RWPE2 (cell line): ENCODE data around the gene PTGER4.

Experiments
- ATAC-seq: fragments of 200-7000 bp; cut with Tn5 transposase; 3 replicates; pipeline ENCODE4 v1.9.1; 2021; ENCODE audit warnings: low read depth
- DNase-seq: peaks from one replicate; pipeline ENCODE4 v3.0.0-alpha.2; 2020; ENCODE audit warnings: low spot score
- H3K27ac ChIP-seq: fragments of 450-650 bp; 2 replicates; pipeline ENCODE4 v1.5.1; 2017; ENCODE audit warnings: mild to moderate bottlenecking; ENCODE audit not compliant: poor library complexity, severe bottlenecking
- H3K27me3 ChIP-seq: fragments of 250-450 bp; sonication (Bioruptor Pico); 2 replicates; pipeline ENCODE4 v1.5.1; 2021; ENCODE audit warnings: mild to moderate bottlenecking, moderate library complexity; ENCODE audit not compliant: insufficient read depth, poor library complexity, severe bottlenecking
- H3K36me3 ChIP-seq: fragments of 250-450 bp; sonication (Bioruptor Pico); 2 replicates; pipeline ENCODE4 v1.5.1; 2020; ENCODE audit warnings: low read depth, mild to moderate bottlenecking, moderate library complexity
- H3K4me1 ChIP-seq: fragments of 250-450 bp; sonication (Bioruptor Pico); 2 replicates; pipeline ENCODE4 v1.5.1; 2021; ENCODE audit warnings: mild to moderate bottlenecking, moderate library complexity; ENCODE audit not compliant: insufficient read depth, poor library complexity, severe bottlenecking
- H3K4me3 ChIP-seq: fragments of 250-450 bp; sonication (Bioruptor Pico); 2 replicates; pipeline ENCODE4 v1.5.1; 2021; ENCODE audit warnings: mild to moderate bottlenecking, moderate library complexity; ENCODE audit not compliant: severe bottlenecking
- H3K9me3 ChIP-seq: fragments of 250-450 bp; sonication (Bioruptor Pico); 2 replicates; pipeline ENCODE4 v1.5.1; 2021; ENCODE audit warnings: mild to moderate bottlenecking, moderate library complexity; ENCODE audit not compliant: severe bottlenecking
- CTCF ChIP-seq: fragments of 450-650 bp; IDR thresholded peaks from one replicate; pipeline ENCODE4 v1.5.1; 2017; ENCODE audit warnings: mild to moderate bottlenecking, moderate library complexity; ENCODE audit not compliant: poor library complexity, severe bottlenecking

PTGER4 gene

GRCh38 chr5:40676613-40677343 is 2.9 kb upstream of the PTGER4 start:
- Histone ChIP-seq H3K4me3 (no peak overlapping the region), H3K27ac (peak overlapping the region; percentile 94), H3K9me3 (no peaks in the 10 kb centered on the region), H3K36me3 (peaks cover 8% of the 10 kb centered on the region), H3K27me3 (no peaks in the 10 kb centered on the region), H3K4me1 (peaks cover 28% of the 10 kb centered on the region)
- ATAC-seq (peak; percentile 32), DNase-seq (peak; percentile 90)
- TF ChIP-seq CTCF: peak; percentile 12

- TF ChIP-seq CTCF: no peak
- peak overlapping the region; percentile 94 for H3K27ac ChIP-seq
These were observed 2.3 kb upstream of the PTGER4 start for GRCh38 chr5:40677456-40677855.

GRCh38 chr5:40678026-40678425 is 1.7 kb upstream of the PTGER4 start:
- peaks cover 30% of the 10 kb centered on the region for H3K4me1 ChIP-seq
- TF ChIP-seq CTCF: no peak
- H3K27ac ChIP-seq: peak overlapping the region; percentile 94
- ATAC-seq: no peak
- no peak for DNase-seq
- H3K4me3 ChIP-seq: peak overlapping the region; percentile 36
- no peaks in the 10 kb centered on the region for H3K9me3 ChIP-seq
- H3K36me3 ChIP-seq: peaks cover 20% of the 10 kb centered on the region
- H3K27me3 ChIP-seq: no peaks in the 10 kb centered on the region

More at GRCh38 chr5:40677456-40677855, 2.3 kb upstream of the PTGER4 start:
- peaks cover 14% of the 10 kb centered on the region for H3K36me3 ChIP-seq
- ATAC-seq (no peak), DNase-seq (no peak)
- peaks cover 28% of the 10 kb centered on the region for H3K4me1 ChIP-seq
- H3K9me3 ChIP-seq: no peaks in the 10 kb centered on the region
- peak overlapping the region; percentile 36 for H3K4me3 ChIP-seq
- H3K27me3 ChIP-seq: no peaks in the 10 kb centered on the region

- peak overlapping the region; percentile 36 for H3K4me3 ChIP-seq
- peak overlapping the region; percentile 94 for H3K27ac ChIP-seq
These were observed 1.1 kb upstream of the PTGER4 start for GRCh38 chr5:40678460-40679147.

More at GRCh38 chr5:40678460-40679147, 1.1 kb upstream of the PTGER4 start:
- Histone ChIP-seq H3K9me3 (no peaks in the 10 kb centered on the region), H3K27me3 (no peaks in the 10 kb centered on the region), H3K4me1 (peaks cover 36% of the 10 kb centered on the region), H3K36me3 (peaks cover 26% of the 10 kb centered on the region)
- DNase-seq (no peak), ATAC-seq (no peak)
- no peak for TF ChIP-seq CTCF
